Pericardium fibroblast (primary cell): ENCODE measurements around the gene FLII. TPM values are rescaled to one million over a fixed set of nuclear protein-coding genes. Genes with fewer than 3 reads are reported as not detected.

Experiments used
- total RNA-seq: library from RNA; depleted of rRNA; stranded (reverse); fragments of >200 nt; gene quantifications from 2 replicates; pipeline ENCODE4 v1.2.3, GENCODE V29; 2015

Gene FLII
- 197 and 252 TPM in 2 replicates for total RNA-seq

GRCh38 chr17:18258356-18259038 lies at the start of gene FLII:
TSS of gene FLII (minus strand) at chr17:18258738. CDS start at chr17:18258690, 48 bp downstream.

GRCh38 chr17:18260332-18261145 lies 2.0 kb upstream of the FLII start, which contains the start of gene MIEF2:
TSS of gene MIEF2 (plus strand) at chr17:18260662. CDS start at chr17:18262721, 2,059 bp downstream.

GRCh38 chr17:18225121-18225641 lies 33.4 kb downstream of the FLII start, which contains the start of gene LLGL1:
TSS of gene LLGL1 (plus strand) at chr17:18225635. CDS start at chr17:18225683, 48 bp downstream.

Other genes starting within 250 kb of the FLII start
- gene ATPAF2, start 219.6 kb downstream of the FLII start, total RNA-seq: 11.8 and 14.0 TPM in 2 replicates
- 8.9 and 10.9 TPM in 2 replicates for gene GID4, start 219.3 kb downstream of the FLII start, total RNA-seq
- 37.0 and 44.9 TPM in 2 replicates for gene DRG2, start 170.8 kb downstream of the FLII start, total RNA-seq
- 0.12 and 3.0 TPM in 2 replicates for gene MYO15A, start 150.0 kb downstream of the FLII start, total RNA-seq
- 96.2 and 119 TPM in 2 replicates for gene ALKBH5, start 74.9 kb downstream of the FLII start, total RNA-seq
- gene LLGL1, start 33.1 kb downstream of the FLII start, total RNA-seq: 46.0 and 49.0 TPM in 2 replicates
- 12.5 and 23.9 TPM in 2 replicates for gene MIEF2, start 1.9 kb upstream of the FLII start, total RNA-seq
- gene TOP3A, start 56.3 kb upstream of the FLII start, total RNA-seq: 17.0 and 21.4 TPM in 2 replicates
- gene SMCR8, start 56.6 kb upstream of the FLII start, total RNA-seq: 10.2 and 11.4 TPM in 2 replicates
- 3.6 and 7.9 TPM in 2 replicates for gene SHMT1, start 104.8 kb upstream of the FLII start, total RNA-seq
- not detected in 2 replicates for gene EVPLL, start 119.0 kb upstream of the FLII start, total RNA-seq
- gene LGALS9C, start 218.1 kb upstream of the FLII start, total RNA-seq: not detected in 2 replicates